Medulla oblongata (tissue), 1 donor: ENCODE data around the gene ZNF232.
"Not testable (repeated sequence)": the region's sequence is repeated elsewhere in the genome, so short reads cannot be mapped to it uniquely, and the experiment has no call there.

ENCODE experiments used
- DNase-seq: peaks from one replicate; pipeline ENCODE4 v3.0.0-alpha.2; 2015; ENCODE audit errors: extremely low spot score

The ZNF232 gene

GRCh38 chr17:5111402-5112204 lies at the start of gene ZNF232:
ZNF232 (minus strand) TSS chr17:5111878; CDS start chr17:5111822, 56 bp downstream.
- peak; percentile 94 for DNase-seq

GRCh38 chr17:5160702-5161101 lies 49.0 kb upstream of the ZNF232 start:
- not testable (repeated sequence) for DNase-seq

DNA sequence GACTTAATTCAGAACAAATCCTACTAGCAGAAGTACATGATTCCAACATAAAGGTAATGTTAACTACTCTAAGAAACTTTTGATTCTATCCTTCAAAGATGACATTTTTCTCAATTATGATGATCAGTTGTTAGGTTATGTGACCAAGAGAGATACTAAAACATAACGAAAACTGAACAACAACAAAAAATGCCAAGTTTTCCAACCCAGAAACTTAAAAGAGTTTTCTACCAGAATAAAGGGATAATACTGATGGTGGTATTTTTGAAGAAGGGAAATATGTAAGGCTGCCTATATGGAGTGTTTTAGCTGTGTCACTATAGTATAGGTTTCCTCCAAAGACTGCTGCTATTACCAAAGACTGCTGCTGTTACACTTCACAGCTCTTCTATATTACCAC lies 34.4 kb upstream of the ZNF232 start:
- DNase-seq: not testable (repeated sequence)

DNA sequence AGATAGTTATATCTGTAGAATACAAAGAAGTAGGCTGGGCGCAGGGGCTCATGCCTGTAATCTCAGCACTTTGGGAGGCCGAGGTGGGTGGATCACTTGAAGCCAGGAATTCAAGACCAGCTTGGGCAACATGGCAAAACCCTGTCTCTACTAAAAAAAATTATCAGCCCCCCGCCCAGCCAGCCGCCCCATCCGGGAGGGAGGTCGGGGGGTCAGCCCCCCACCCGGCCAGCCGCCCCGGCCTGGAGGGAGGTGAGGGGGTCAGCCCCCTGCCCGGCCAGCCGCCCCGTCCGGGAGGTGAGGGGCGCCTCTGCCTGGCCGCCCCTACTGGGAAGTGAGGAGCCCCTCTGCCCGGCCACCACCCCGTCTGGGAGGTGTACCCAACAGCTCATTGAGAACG lies 31.2 kb upstream of the ZNF232 start:
- not testable (repeated sequence) for DNase-seq

DNA sequence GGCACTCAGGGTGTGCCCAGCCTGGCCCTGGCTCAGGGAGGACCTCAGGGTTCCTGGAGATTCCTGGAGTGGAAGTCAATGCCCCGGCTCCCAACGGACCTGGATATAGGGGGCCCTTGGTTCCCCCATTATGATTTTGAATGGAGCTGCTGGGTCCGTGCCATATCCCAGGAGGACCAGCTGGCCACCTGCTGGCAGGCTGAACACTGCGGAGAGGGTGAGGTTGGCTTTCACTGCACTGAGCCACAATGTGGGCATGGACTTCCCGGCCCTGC lies 27.7 kb upstream of the ZNF232 start:
- no peak for DNase-seq

- DNase-seq: no peak
These were observed 27.2 kb upstream of the ZNF232 start for GRCh38 chr17:5138616-5139457.

GRCh38 chr17:5138198-5138544 lies 26.5 kb upstream of the ZNF232 start:
- not testable (repeated sequence) for DNase-seq

GRCh38 chr17:5137511-5138197 lies 26.0 kb upstream of the ZNF232 start:
- not testable (repeated sequence) for DNase-seq

DNA sequence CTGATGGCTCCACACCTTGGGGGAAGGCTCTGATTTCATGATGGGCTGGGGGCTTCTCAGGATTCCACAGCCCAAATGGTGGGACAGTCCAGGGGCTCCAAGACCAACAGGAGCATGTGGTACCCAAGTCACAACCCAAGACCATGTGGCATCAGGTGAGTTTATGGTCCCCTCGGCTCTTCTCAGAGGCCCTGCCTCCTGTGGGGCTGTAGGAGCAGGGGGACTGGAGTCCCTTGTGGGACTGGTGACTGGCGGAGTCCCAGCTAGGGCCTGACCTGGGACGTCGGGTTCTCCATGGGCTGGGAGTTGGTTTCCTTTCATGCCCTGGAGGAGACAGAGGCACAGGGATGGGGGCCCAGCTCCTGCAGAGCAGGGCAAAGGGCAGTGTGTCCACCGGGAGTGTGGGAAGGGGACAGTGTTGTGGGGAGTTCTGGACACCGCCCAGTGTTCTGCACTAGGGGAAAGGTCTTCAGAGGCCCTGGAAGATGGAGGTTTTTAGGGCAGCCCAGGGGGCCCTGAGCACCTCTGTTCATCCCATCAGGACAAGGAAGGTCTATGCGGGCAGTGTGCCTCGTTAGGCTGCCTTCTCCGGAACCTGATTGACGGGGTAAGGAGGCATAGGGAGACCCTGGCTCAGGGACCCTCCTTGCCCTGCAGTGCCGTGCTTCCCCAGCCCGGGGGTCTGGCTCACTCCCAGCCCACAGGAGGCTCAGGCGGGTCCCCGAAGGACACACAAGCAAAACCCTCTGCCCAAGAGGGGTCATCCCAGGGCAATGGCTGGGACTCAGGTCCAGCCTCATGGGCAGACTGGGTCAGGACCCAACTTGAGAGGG lies 25.1 kb upstream of the ZNF232 start:
- not testable (repeated sequence) for DNase-seq

- DNase-seq: no peak
These were observed 24.3 kb upstream of the ZNF232 start for GRCh38 chr17:5135726-5136579.

GRCh38 chr17:5135131-5135712 lies 23.5 kb upstream of the ZNF232 start:
- not testable (repeated sequence) for DNase-seq

- DNase-seq: not testable (repeated sequence)
These were observed 22.9 kb upstream of the ZNF232 start for GRCh38 chr17:5134571-5134970.

GRCh38 chr17:5133961-5134360 lies 22.3 kb upstream of the ZNF232 start:
- DNase-seq: not testable (repeated sequence)

GRCh38 chr17:5133311-5133710 lies 21.6 kb upstream of the ZNF232 start:
- no peak for DNase-seq

GRCh38 chr17:5132503-5133225 lies 21.0 kb upstream of the ZNF232 start:
- DNase-seq: not testable (repeated sequence)

DNA sequence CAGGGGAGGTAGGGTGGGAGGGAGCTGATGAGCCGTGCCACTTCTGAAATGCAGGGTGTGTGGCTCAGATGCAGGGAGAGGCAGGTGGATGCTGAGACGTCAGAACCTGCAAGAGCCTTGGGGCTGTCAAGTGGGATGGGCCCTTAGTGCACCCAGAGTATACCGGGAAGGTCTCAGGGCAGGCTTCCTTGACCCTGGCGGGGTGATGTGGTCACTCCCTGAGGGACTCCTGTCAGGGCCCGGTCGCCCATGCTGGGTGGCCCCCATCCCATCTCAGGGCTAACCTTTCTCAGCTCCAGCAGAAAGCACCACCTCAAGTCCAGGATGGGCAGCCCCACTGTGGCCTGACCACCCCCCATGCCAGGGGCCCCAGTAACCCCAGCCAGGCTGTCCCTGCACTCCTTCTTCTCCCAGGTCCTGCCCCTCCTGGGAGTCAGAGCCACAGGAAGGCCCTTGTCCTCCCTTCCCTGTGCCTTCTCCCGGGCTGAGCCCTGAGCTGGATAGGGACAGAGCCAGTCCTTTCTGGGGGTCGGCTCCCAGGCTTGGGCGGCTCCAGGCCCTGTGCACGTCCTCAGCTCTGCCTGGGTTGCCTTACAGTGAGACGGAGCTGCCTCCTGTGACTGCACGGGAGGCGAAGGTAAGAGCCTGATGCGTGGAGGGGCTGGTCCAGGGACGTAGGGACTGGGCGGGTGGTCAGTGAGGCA lies 20.3 kb upstream of the ZNF232 start:
- DNase-seq: not testable (repeated sequence)

GRCh38 chr17:5131146-5131715 lies 19.6 kb upstream of the ZNF232 start:
- DNase-seq: no peak

DNA sequence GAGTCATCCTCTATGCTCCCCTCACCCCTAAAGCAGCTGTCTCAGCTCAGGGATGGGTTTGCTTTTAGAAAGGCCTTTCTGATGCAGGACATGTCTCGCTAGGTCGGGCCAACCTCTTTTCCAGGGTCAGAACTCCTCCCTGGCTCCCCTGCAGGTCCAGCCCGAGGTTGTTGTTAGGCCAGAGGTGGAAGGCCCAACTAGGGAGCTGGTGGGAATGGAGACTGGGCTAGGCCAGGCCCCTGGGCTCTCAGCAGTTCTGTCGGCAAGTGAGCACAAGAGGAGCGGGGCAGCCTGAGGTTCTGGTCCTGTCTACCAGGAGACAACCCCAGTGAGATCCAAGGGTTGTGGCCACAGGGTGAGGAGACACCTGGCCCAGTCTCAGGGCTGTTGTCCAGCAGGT lies 19.0 kb upstream of the ZNF232 start:
- DNase-seq: not testable (repeated sequence)

DNA sequence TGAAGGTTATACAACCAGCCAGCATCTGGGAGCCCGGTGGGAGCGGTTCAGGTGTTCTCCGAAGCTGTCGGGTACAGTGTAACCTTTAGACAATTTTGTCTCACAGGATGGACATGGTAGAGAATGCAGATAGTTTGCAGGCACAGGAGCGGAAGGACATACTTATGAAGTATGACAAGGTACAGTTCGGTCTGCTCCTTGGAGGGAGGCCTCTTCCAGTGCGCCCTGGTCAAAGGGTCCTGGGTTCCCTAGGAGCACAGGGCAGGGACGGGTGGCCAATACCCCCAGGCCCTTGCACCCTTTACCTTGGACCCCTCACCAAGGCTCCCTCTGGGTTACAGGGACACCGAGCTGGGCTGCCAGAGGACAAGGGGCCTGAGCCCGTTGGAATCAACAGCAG lies 18.6 kb upstream of the ZNF232 start:
- DNase-seq: not testable (repeated sequence)
